ENCODE measurements around the gene SLC66A3. TPM values are rescaled to one million over a fixed set of nuclear protein-coding genes. Genes with fewer than 3 reads are reported as not detected.

The SLC66A3 gene
- total RNA-seq = 52.6 TPM

DNA sequence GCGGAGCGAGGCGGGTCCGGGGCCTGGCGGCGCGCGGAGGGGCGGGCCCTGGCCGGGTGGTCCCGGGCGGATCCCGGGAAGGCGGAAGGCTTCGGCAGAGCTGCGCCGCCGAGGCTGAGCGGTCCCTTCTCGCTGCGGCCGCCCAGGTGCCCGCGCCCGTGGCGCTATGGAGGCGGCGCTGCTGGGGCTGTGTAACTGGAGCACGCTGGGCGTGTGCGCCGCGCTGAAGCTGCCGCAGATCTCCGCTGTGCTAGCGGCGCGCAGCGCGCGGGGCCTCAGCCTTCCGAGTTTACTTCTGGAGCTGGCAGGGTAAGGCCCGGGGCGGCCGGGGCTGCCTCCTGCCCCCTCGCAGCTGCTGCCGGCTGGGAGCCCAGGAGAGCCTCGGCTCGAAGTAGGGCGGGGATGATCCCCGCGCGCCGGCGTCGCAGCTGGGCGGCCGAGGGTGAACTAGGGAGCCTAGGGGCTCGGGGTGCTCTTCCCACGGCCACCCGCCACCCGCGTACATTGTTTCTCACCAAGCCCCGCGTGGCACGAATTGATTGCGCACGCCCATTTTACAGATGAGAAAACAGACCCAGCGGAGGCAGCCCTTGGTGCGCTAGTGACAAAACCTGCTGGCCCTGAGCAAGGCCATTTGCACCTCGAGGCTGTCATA is at the start of gene SLC66A3:
SLC66A3 (plus strand) TSS at position 87 of the 655 bp plus-strand sequence; CDS start at position 167, 80 bp downstream.
- Histone ChIP-seq H3K36me3 (peaks cover 0 to 7% of the 10 kb centered on the region in 2 donors), H3K27me3 (no peaks in the 10 kb centered on the region), H3K4me3 (peak within 1 kb of the TSS; percentile 71 to 85), H3K27ac (peak within 1 kb of the TSS; percentile 96), H3K9me3 (no peaks in the 10 kb centered on the region), H3K4me1 (peaks cover 4 to 18% of the 10 kb centered on the region in 2 donors)
- no peak for TF ChIP-seq CTCF (IDR thresholded peaks at IDR 0.05)
- intact Hi-C loops (cut with DNase I) = loop anchor here (1.0 to 10.0 kb wide), 6 partner anchors 23 to 711 kb away; partner anchors contain the start of genes E2F6, LPIN1, ODC1 and PDIA6
- peak; percentile 46 to 88 for DNase-seq (ENCODE audit: low spot score in 2 of 2)

DNA sequence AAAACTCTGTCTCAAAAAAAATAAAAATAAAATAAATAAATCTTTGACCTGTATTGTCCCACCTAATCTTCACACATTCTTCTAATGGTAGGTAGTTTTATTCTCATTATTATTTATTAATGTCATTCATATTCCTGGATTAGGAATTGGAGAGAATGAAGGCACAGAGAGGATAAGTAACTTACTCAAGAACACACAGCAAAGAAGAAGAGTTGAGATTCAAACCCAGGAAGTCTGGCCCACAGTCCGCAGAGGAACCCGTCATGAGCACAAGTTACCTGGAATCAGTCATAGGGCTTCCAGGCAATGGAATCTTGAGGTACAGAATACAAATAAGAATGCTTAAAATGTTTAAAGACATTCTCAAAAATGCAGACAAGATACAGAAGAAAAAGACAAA is 46.3 kb upstream of the SLC66A3 start:
- H3K36me3 ChIP-seq = no peaks in the 10 kb centered on the region
- intact Hi-C loops (cut with DNase I) = no loop called here
- no peak for TF ChIP-seq CTCF (IDR thresholded peaks at IDR 0.05)
- no peak overlapping the region for H3K4me3 ChIP-seq
- no peak overlapping the region for H3K27ac ChIP-seq
- H3K9me3 ChIP-seq = no peaks in the 10 kb centered on the region
- no peaks in the 10 kb centered on the region for H3K4me1 ChIP-seq
- DNase-seq (ENCODE audit: low spot score in 2 of 2) = peak in 1 of 2 donors; percentile 9
- H3K27me3 ChIP-seq = no peaks in the 10 kb centered on the region

GRCh38 chr2:11112870-11113428 is 42.3 kb upstream of the SLC66A3 start:
- Histone ChIP-seq H3K4me3 (no peak overlapping the region), H3K27ac (no peak overlapping the region), H3K36me3 (no peaks in the 10 kb centered on the region), H3K27me3 (no peaks in the 10 kb centered on the region), H3K4me1 (no peaks in the 10 kb centered on the region), H3K9me3 (no peaks in the 10 kb centered on the region)
- TF ChIP-seq CTCF (IDR thresholded peaks at IDR 0.05) = no peak
- intact Hi-C loops (cut with DNase I) = no loop called here
- no peak for DNase-seq (ENCODE audit: low spot score in 2 of 2)

GRCh38 chr2:11117776-11118175 is 37.5 kb upstream of the SLC66A3 start:
- H3K4me1 ChIP-seq = no peaks in the 10 kb centered on the region
- H3K9me3 ChIP-seq = no peaks in the 10 kb centered on the region
- no peaks in the 10 kb centered on the region for H3K27me3 ChIP-seq
- intact Hi-C loops (cut with DNase I) = no loop called here
- H3K36me3 ChIP-seq = no peaks in the 10 kb centered on the region
- DNase-seq (ENCODE audit: low spot score in 2 of 2) = no peak
- no peak overlapping the region for H3K4me3 ChIP-seq
- H3K27ac ChIP-seq = no peak overlapping the region
- no peak for TF ChIP-seq CTCF (IDR thresholded peaks at IDR 0.05)

- H3K4me1 ChIP-seq = no peaks in the 10 kb centered on the region
These were observed 36.5 kb upstream of the SLC66A3 start for GRCh38 chr2:11118761-11119160.

More at GRCh38 chr2:11118761-11119160, 36.5 kb upstream of the SLC66A3 start:
- Histone ChIP-seq H3K27me3 (no peaks in the 10 kb centered on the region), H3K4me3 (no peak overlapping the region), H3K27ac (no peak overlapping the region), H3K36me3 (no peaks in the 10 kb centered on the region), H3K9me3 (no peaks in the 10 kb centered on the region)
- TF ChIP-seq CTCF (IDR thresholded peaks at IDR 0.05) = no peak
- intact Hi-C loops (cut with DNase I) = no loop called here
- DNase-seq (ENCODE audit: low spot score in 2 of 2) = no peak
